GM18870 (cell line): Measurements from ENCODE around the gene ZSWIM8.

Source experiments
- ATAC-seq: cut with Tn5 transposase; IDR thresholded peaks from one replicate; pipeline ENCODE4 v1.9.1; 2021; ENCODE audit warnings: moderate library complexity; ENCODE audit not compliant: unreplicated experiment

The ZSWIM8 gene

GRCh38 chr10:73840403-73841060 lies 55.1 kb downstream of the ZSWIM8 start:
- no peak for ATAC-seq

GRCh38 chr10:73841061-73841421 lies 55.6 kb downstream of the ZSWIM8 start:
- no peak for ATAC-seq

GRCh38 chr10:73841526-73842285 lies 56.3 kb downstream of the ZSWIM8 start:
- ATAC-seq, result no peak

DNA sequence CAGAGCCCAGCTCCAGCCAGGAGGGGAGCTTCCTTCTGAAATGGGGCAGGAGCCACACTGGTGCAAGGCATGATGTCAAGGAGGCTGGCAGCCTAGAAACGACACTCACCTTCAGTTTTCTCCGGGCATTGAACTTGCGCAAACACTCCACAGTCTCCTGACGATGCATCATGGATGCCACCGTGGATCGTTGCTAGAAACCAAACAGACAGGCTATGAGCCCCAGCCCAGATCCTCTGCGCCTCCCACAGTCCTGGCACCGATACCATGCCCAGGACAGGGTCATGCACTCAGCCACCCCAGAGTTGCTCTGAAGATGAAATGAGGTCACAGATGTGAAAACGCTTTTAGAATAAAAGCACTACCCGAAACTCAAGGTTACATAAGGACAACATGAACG lies 56.9 kb downstream of the ZSWIM8 start:
- no peak for ATAC-seq

GRCh38 chr10:73843261-73843660 lies 57.9 kb downstream of the ZSWIM8 start:
- ATAC-seq, result no peak

DNA sequence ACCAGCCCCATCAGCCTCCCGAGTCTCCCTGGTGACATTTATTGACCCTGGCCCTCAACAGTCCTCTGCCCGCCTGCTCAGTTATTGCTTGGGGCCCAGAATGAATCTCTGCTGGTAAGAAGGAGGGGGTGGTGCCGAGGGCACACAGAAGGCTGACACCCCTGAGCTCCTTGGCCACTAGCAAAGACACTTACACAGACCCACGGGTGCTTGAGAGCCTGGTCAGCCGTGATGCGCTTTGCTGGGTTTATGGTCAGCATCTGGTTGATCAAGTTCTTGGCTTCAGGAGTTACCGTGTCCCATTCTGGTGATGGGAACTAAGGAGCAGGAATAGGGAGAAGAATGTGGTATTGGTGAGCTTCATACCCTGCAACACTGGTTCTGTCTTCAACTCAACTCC lies 61.6 kb downstream of the ZSWIM8 start:
- ATAC-seq, result no peak

GRCh38 chr10:73848821-73849489 lies 63.5 kb downstream of the ZSWIM8 start:
- peak; percentile 69 for ATAC-seq

DNA sequence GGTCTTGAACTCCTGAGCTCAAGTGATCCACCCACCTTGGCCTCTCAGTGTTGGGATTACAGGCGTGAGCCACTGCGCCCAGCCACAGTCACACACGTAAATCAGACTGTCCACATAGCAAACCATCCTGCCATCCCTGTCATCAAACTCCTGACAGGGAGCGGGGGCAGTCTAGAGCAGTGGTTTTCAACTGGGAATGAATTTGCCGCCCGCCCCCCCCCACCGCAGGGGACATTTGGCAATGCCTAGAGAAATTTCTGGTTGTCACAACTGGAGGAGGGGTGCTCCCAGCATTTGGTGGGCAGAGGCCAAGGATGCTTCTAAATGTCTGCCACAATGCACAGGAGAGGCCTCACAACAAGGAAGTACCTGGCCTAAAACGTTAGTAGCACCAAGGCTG lies 64.8 kb downstream of the ZSWIM8 start:
- ATAC-seq, result no peak

DNA sequence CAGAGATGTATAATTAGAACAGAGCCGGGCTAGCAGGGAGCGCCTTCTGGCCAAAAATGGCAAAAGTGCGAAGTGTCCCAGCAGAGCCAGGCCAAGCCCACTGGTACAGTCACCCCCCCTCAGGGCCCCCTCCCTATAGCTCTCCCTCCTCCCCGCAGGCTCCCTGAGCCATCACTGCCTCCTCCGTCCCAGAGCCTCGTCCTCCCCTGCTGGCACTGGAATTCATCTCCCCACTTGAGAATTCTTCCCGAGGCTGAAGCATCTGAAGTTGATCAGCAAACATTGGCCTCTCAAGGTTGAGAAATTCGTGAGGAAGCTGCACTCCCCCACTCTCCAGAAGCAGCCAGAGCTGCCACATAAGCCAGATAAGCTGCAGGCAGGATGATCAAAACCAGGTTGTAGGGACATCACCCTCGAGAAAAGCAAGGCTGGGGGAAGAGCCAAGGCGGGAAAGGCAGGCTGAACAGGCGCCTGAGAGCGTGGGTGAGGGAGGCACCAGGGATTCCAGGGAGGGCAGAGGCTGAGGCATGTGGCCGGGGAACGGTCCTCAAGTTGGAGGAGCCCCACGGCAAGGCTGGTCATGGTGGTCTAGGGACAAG lies 65.6 kb downstream of the ZSWIM8 start:
- no peak for ATAC-seq
